K562 (cell line): ENCODE measurements around the gene MIB2. TPM values are rescaled to one million over a fixed set of nuclear protein-coding genes. Genes with fewer than 3 reads are reported as not detected.

Experiments
- CBFB ChIP-seq: sonication (generic); formaldehyde crosslinking; IDR thresholded peaks from 2 replicates; pipeline ENCODE4 v1.4.0; 2020; ENCODE audit warnings: mild to moderate bottlenecking, missing genetic modification reagents
- CUX1 ChIP-seq: fragments of 200-800 bp; sonication (Bioruptor generic); IDR thresholded peaks from 2 replicates; pipeline ENCODE4 v1.6.1; 2016; ENCODE audit warnings: missing genetic modification characterization, missing compliant biosample characterization
- DNMT1 ChIP-seq: fragments of 450-650 bp; IDR thresholded peaks from 2 replicates; pipeline ENCODE4 v1.6.1; 2016; ENCODE audit warnings: antibody characterized with exemption, mild to moderate bottlenecking
- GATA2 ChIP-seq: sonication (generic); formaldehyde crosslinking; IDR thresholded peaks from 2 replicates; pipeline ENCODE4 v1.4.0; 2020; ENCODE audit warnings: mild to moderate bottlenecking, missing genetic modification reagents
- GATAD2A ChIP-seq: fragments of 450-650 bp; IDR thresholded peaks from 2 replicates; pipeline ENCODE4 v1.6.1; 2017
- HLTF ChIP-seq: fragments of 450-650 bp; IDR thresholded peaks from 2 replicates; pipeline ENCODE4 v1.6.1; 2016
- HNRNPL ChIP-seq: fragments of 200-400 bp; formaldehyde crosslinking; IDR thresholded peaks from 2 replicates; pipeline ENCODE4 v1.6.1; 2017; ENCODE audit warnings: low read depth, mild to moderate bottlenecking, low read length
- KLF10 ChIP-seq: fragments of 250-450 bp; sonication (Bioruptor Pico); IDR thresholded peaks from 2 replicates; pipeline ENCODE4 v1.6.1; 2021; ENCODE audit warnings: matching md5 sums
- LARP7 ChIP-seq: fragments of 450-650 bp; IDR thresholded peaks from 2 replicates; pipeline ENCODE4 v1.6.1; 2016
- MAZ ChIP-seq, 2 experiments: fragments of 450-650 bp in 1 of 2; sonication (generic) in 1 of 2; formaldehyde crosslinking; IDR thresholded peaks in 1 of 2; conservative IDR thresholded peaks in 1 of 2; 2 replicates each; pipeline versions ENCODE4 v1.4.0 to v1.5.0; 2020; ENCODE audit warnings: mild to moderate bottlenecking in 1 of 2, missing genetic modification reagents in 1 of 2
- NCOA1 ChIP-seq: fragments of 450-650 bp; IDR thresholded peaks from 2 replicates; pipeline ENCODE4 v1.6.1; 2016; ENCODE audit warnings: low read depth
- NR2F6 ChIP-seq: fragments of 450-650 bp; formaldehyde crosslinking; IDR thresholded peaks from 2 replicates; pipeline ENCODE4 v1.4.0; 2020; ENCODE audit warnings: mild to moderate bottlenecking
- RB1 ChIP-seq: fragments of 450-650 bp; IDR thresholded peaks from 2 replicates; pipeline ENCODE4 v1.6.1; 2017; ENCODE audit warnings: low read depth, mild to moderate bottlenecking
- RBFOX2 ChIP-seq: fragments of 200-400 bp; formaldehyde crosslinking; IDR thresholded peaks from 2 replicates; pipeline ENCODE4 v1.6.1; 2017; ENCODE audit warnings: low read depth, mild to moderate bottlenecking, low read length, moderate library complexity
- RUNX1 ChIP-seq: sonication (generic); IDR thresholded peaks from 2 replicates; pipeline ENCODE4 v1.6.1; 2016; ENCODE audit warnings: antibody characterized with exemption, low read depth
- SMAD1 ChIP-seq: fragments of 150-350 bp; IDR thresholded peaks from 2 replicates; pipeline ENCODE4 v1.6.1; 2014; ENCODE audit warnings: low read length, low read depth; ENCODE audit not compliant: partially characterized antibody
- TFAP4 ChIP-seq: sonication (generic); formaldehyde crosslinking; IDR thresholded peaks from 2 replicates; pipeline ENCODE4 v1.8.0; 2022; ENCODE audit warnings: missing genetic modification reagents, mild to moderate bottlenecking, moderate library complexity, borderline replicate concordance
- U2AF2 ChIP-seq: fragments of 200-400 bp; formaldehyde crosslinking; optimal IDR thresholded peaks from 2 replicates; pipeline ENCODE3; 2017; ENCODE audit warnings: low read depth, mild to moderate bottlenecking, low read length
- ZBTB7A ChIP-seq: IDR thresholded peaks from 2 replicates; pipeline ENCODE4 v1.6.1; 2011; ENCODE audit warnings: low read depth, mild to moderate bottlenecking, low read length, moderate library complexity, borderline replicate concordance; ENCODE audit not compliant: control insufficient read depth
- ZNF280B ChIP-seq: fragments of 250-450 bp; sonication (Bioruptor Pico); IDR thresholded peaks from 2 replicates; pipeline ENCODE4 v1.5.1; 2021; ENCODE audit warnings: mild to moderate bottlenecking
- ZNF584 ChIP-seq: fragments of 200-800 bp; sonication (Bioruptor generic); IDR thresholded peaks from 2 replicates; pipeline ENCODE4 v1.6.1; 2016; ENCODE audit warnings: low read depth, mild to moderate bottlenecking, missing genetic modification characterization, missing compliant biosample characterization
- ZNF707 ChIP-seq: fragments of 250-450 bp; sonication (Bioruptor Pico); conservative IDR thresholded peaks from 2 replicates; pipeline ENCODE4 v1.8.0; 2022; ENCODE audit warnings: inconsistent platforms, mild to moderate bottlenecking, moderate library complexity
- polyA plus RNA-seq, 8 experiments: library from polyadenylated mRNA; depleted of rRNA in 4 of 8; stranded (reverse) in 5 of 8; unstranded in 3 of 8; fragments of >200 nt; fragmentation: Nextera tagmentation in 2 of 8; fragmentation: Illumina TruSeq in 1 of 8; extraction: Ambion mirVana in 2 of 8; extraction: Trizol in 1 of 8; gene quantifications; 2 replicates each; pipeline versions ENCODE4 v1.2.1 to v1.2.3, GENCODE V29; 2011 to 2014; ENCODE audit warnings: inconsistent platforms in 1 of 8, missing spikeins in 1 of 8
- total RNA-seq, 7 experiments: library from RNA; depleted of rRNA in 6 of 7; stranded (reverse); fragments of >200 nt in 6 of 7; fragmentation: Illumina TruSeq in 2 of 7; extraction: Trizol in 2 of 7; gene quantifications; 2 replicates each; pipeline versions ENCODE4 v1.2.1 to v1.2.3, GENCODE V29; 2011 to 2021; ENCODE audit warnings: low replicate concordance in 1 of 7

The MIB2 gene
- total and polyA plus RNA-seq, 9 of the 15 experiments (the other 6 are each of a cell fraction or from before 2014, with no cell fraction given): 0.04 to 17.0 (median 4.9) TPM; not detected in 1

- TF ChIP-seq ZNF584 (CRISPR knock-in tag): no peak
- peak; percentile 98 for TF ChIP-seq RBFOX2
- peak; percentile 86 for TF ChIP-seq HNRNPL
- TF ChIP-seq LARP7: peak; percentile 11; the same call in 1 of the 2 replicates
- no peak for TF ChIP-seq CUX1 (CRISPR knock-in tag)
- no peak; the same call in 1 of the 2 replicates for TF ChIP-seq NCOA1
- 0 out of 2 replicates have a peak, but pooled peaks have one; percentile 49 for TF ChIP-seq CBFB (CRISPR knock-in tag)
- TF ChIP-seq ZNF280B (CRISPR knock-in tag): no peak
- no peak for TF ChIP-seq RB1
- no peak for TF ChIP-seq GATA2
- TF ChIP-seq U2AF2: no peak
- peak; percentile 53 for TF ChIP-seq SMAD1
- TF ChIP-seq HLTF: no peak; the same call in 1 of the 2 replicates
- peak; percentile 69; the same call in 1 of the 2 replicates for TF ChIP-seq ZBTB7A
- no peak for TF ChIP-seq RUNX1
- TF ChIP-seq GATAD2A: no peak
- peak; percentile 61 for TF ChIP-seq TFAP4 (CRISPR knock-in tag)
- TF ChIP-seq KLF10 (CRISPR knock-in tag): no peak
- peak in 1 of 2 experiments; percentile 48; a peak in 3 of 4 replicates for TF ChIP-seq MAZ (CRISPR knock-in tag; conservative IDR thresholded peaks at IDR 0.05 in 1 of 2, IDR thresholded peaks at IDR 0.05 in 1 of 2)
- TF ChIP-seq NR2F6 (CRISPR knock-in tag): no peak; the same call in 1 of the 2 replicates
- TF ChIP-seq ZNF707: no peak
- TF ChIP-seq DNMT1: no peak
Measured at GRCh38 chr1:1573843-1574720, 41.2 kb upstream of the MIB2 start (continued).
